AG04450 (cell line): ENCODE data around the gene TTC34. TPM values are rescaled to one million over a fixed set of nuclear protein-coding genes. Genes with fewer than 3 reads are reported as not detected.
"Not testable (repeated sequence)": the region's sequence is repeated elsewhere in the genome, so short reads cannot be mapped to it uniquely, and the experiment has no call there.

ENCODE experiments used
- CTCF ChIA-PET: fragments of 300-600, 350-600 bp; formaldehyde crosslinking; extraction: SDS; loops from one replicate; lab custom pipeline; 2022; ENCODE audit warnings: antibody characterized with exemption, inconsistent platforms; lab: Charles Lee
- POLR2A ChIA-PET: fragments of 350-600 bp; formaldehyde crosslinking; extraction: SDS; loops from one replicate; lab custom pipeline; 2021; ENCODE audit warnings: antibody characterized with exemption, inconsistent platforms; lab: Yijun Ruan, JAX
- DNase-seq: peaks from one replicate; pipeline ENCODE4 v3.0.0-alpha.2; 2011; ENCODE audit warnings: low read depth, low spot score
- H3K27ac ChIP-seq: one replicate; pipeline ENCODE4 v1.5.1; 2012; ENCODE audit warnings: low read depth, low read length, control low read depth
- H3K27me3 ChIP-seq: one replicate; pipeline ENCODE4 v1.6.0; 2012; ENCODE audit warnings: low read length; ENCODE audit not compliant: control insufficient read depth, insufficient read depth
- H3K4me3 ChIP-seq: 2 replicates; pipeline ENCODE4 v1.5.1; 2011; ENCODE audit warnings: mild to moderate bottlenecking, low read depth, low read length, control low read depth
- H3K9me3 ChIP-seq: 2 replicates; pipeline ENCODE4 v1.5.1; 2012; ENCODE audit warnings: low read length; ENCODE audit not compliant: control insufficient read depth, insufficient read depth
- polyA plus RNA-seq: library from polyadenylated mRNA; depleted of rRNA; stranded (reverse); fragments of >200 nt; gene quantifications from 2 replicates; pipeline ENCODE4 v1.2.3, GENCODE V29; 2011
- TF ChIP-seq, protein P1 (sequence below): IDR thresholded peaks from 2 replicates; pipeline ENCODE4 v1.5.1; 2011; ENCODE audit warnings: low read depth, low read length, control low read depth, inconsistent platforms

TTC34 gene
- polyA plus RNA-seq, 1 experiment: 0.06 TPM

DNA sequence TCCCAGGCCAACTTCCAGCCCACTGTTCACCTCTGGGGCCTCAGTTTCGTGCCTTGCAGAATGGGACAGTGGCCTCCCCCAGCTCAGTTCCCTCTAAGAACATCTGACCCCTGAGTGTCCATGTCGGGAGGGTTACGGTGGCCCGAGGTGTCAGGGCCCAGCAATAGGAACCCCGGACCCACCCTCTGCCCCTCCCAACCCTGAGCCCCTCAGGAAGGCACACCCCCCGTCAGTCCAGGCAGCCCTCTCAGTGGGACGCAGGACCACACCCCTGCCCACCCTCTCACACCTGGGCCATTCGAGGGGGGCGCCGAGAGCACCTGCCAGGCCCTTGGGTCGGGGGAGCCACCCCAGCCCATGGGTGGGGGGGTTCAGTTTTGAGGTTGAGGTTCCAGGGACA lies 447 bp downstream of the TTC34 start:
- CTCF ChIA-PET: no interaction called here
- no peaks in the 10 kb centered on the region for H3K27me3 ChIP-seq

DNA sequence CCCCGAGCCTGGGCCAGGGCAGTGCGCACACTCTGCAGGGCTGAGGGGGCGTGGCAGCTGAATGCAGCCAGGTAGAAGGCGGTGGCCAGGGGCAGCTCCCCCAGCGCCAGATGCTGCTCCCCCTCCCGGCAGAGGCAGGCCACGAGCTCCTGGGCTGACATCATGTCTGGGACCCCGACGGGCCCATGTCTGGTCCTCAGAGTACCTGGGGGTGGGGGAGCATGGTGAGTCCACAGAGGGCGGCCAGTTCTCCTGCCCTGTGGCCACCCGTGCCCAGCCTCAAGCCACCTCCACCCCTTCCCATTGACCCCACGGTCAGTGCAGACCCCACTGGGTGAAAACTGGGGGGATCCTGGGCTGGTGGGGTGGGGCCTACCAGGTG lies 838 bp downstream of the TTC34 start:
- no peak overlapping the region for H3K27ac ChIP-seq
- TF ChIP-seq, protein P1, sequence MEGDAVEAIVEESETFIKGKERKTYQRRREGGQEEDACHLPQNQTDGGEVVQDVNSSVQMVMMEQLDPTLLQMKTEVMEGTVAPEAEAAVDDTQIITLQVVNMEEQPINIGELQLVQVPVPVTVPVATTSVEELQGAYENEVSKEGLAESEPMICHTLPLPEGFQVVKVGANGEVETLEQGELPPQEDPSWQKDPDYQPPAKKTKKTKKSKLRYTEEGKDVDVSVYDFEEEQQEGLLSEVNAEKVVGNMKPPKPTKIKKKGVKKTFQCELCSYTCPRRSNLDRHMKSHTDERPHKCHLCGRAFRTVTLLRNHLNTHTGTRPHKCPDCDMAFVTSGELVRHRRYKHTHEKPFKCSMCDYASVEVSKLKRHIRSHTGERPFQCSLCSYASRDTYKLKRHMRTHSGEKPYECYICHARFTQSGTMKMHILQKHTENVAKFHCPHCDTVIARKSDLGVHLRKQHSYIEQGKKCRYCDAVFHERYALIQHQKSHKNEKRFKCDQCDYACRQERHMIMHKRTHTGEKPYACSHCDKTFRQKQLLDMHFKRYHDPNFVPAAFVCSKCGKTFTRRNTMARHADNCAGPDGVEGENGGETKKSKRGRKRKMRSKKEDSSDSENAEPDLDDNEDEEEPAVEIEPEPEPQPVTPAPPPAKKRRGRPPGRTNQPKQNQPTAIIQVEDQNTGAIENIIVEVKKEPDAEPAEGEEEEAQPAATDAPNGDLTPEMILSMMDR: no peak
- H3K9me3 ChIP-seq: peaks cover 92% of the 10 kb centered on the region
- H3K27me3 ChIP-seq: no peaks in the 10 kb centered on the region
- H3K4me3 ChIP-seq: no peak overlapping the region
- ChIA-PET POLR2A (no interaction called here), CTCF (no interaction called here)
- no peak for DNase-seq

More for the DNA sequence above, 447 bp downstream of the TTC34 start:
- Histone ChIP-seq H3K4me3 (no peak overlapping the region), H3K27ac (no peak overlapping the region), H3K9me3 (peaks cover 96% of the 10 kb centered on the region)
- TF ChIP-seq, protein P1: no peak
- DNase-seq: no peak
- POLR2A ChIA-PET: no interaction called here

DNA sequence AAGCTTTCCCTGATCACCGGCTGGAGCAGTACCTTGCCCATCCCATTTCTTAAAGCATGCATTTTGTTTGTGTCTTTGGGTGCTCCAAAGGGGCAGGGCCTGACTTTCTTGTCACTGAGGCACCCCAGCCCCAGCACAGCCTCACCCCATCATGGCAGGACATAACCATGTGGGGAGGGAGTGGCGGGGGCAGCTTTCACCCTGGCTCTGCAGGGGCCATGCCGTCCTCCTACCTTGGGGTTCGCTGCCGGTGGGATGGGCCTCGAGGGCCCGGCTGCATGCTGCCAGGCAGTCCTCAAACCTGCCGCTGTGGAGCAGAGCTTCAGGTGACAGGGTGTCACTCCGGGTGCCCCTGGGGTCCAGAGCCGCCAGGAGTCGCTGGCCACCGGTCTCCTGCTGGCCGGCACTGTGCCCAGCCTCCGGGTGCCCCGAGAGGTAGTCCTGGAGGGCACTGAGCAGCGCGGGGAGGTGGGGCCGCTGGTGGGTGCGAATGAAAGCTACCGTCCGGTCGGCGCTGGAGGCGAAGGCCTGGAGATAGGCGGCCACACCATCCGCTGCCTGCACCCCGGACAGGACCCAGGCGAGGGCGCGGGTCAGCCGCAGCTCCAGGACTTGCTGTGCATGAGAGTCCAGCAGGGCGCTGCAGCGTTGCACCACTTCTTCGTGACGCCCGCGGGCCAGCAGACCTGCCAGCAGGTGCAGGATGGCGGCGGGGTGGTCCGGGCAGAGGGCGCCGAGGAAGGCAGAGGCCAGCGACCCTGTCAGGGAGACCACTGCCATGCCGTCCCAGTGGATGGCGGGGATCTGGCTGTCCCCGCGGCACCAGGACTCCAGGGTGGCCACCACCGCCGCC lies 1.5 kb downstream of the TTC34 start:
- DNase-seq: no peak
- POLR2A ChIA-PET: no interaction called here
- Histone ChIP-seq H3K9me3 (peaks cover 92% of the 10 kb centered on the region), H3K4me3 (no peak overlapping the region), H3K27me3 (no peaks in the 10 kb centered on the region), H3K27ac (no peak overlapping the region)
- CTCF ChIA-PET: no interaction called here
- TF ChIP-seq, protein P1: no peak

DNA sequence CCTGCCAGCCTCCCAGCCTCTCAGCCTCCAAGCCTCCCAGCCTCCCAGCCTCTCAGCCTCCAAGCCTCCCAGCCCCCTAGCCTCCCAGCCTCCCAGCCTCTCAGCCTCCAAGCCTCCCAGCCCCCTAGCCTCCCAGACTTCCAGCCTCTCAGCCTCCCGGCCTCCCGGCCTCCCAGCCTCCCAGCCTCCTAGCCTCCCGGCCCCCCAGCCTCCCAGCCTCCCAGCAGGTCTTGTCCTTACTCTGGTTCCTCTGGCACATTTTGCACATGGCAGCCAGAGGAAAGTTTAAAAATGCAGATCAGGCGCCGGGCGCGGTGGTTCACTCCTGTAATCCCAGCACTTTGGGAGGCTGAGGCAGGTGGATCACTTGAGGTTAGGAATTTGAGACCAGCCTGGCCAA lies 2.5 kb downstream of the TTC34 start:
- H3K27me3 ChIP-seq, H3K27ac ChIP-seq, H3K4me3 ChIP-seq, CTCF ChIA-PET, DNase-seq, POLR2A ChIA-PET: not testable (repeated sequence)
- peaks cover 85% of the 10 kb centered on the region for H3K9me3 ChIP-seq

DNA sequence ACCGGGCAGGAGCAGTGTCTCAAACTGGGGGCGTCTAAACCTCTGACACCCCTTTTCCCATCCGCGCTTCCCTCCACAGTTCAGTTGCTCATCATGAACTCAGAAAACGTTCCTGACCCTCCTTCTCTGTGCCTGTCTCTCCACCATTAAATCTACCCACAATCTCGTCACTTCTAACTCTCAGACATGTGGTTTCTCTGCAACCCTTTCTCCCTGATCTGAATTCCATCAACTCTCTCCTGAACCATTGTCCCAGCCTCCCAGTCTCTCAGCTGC lies 3.8 kb downstream of the TTC34 start:
- TF ChIP-seq, protein P1: no peak
- CTCF ChIA-PET: no interaction called here
- Histone ChIP-seq H3K4me3 (no peak overlapping the region), H3K9me3 (peaks cover 73% of the 10 kb centered on the region), H3K27me3 (no peaks in the 10 kb centered on the region), H3K27ac (no peak overlapping the region)
- POLR2A ChIA-PET: no interaction called here
- no peak for DNase-seq
